Astrocyte (in vitro differentiated cells and primary cell): ENCODE results near the gene C2orf92. TPM values are rescaled to one million over a fixed set of nuclear protein-coding genes. Genes with fewer than 3 reads are reported as not detected.

Source experiments
- DNase-seq: peaks from one replicate; pipeline ENCODE4 v3.0.0-alpha.2; 2010; ENCODE audit warnings: low read depth
- FAIRE-seq: peaks from 2 replicates; lab custom pipeline; 2011; peaks lifted over from hg19 to GRCh38; lab: Jason Lieb, UNC
- H2AFZ ChIP-seq: 2 replicates; pipeline ENCODE4 v1.6.0; 2012; ENCODE audit warnings: low read depth, low read length, inconsistent platforms
- H3K27ac ChIP-seq: 2 replicates; pipeline ENCODE4 v1.5.1; 2011; ENCODE audit warnings: low read depth, low read length, inconsistent platforms
- H3K27me3 ChIP-seq: 2 replicates; pipeline ENCODE4 v1.6.0; 2011; ENCODE audit warnings: low read length, inconsistent platforms; ENCODE audit not compliant: insufficient read depth
- H3K36me3 ChIP-seq: 2 replicates; pipeline ENCODE4 v1.5.1; 2011; ENCODE audit warnings: low read length, inconsistent platforms; ENCODE audit not compliant: insufficient read depth
- H3K4me1 ChIP-seq: 2 replicates; pipeline ENCODE4 v1.5.1; 2011; ENCODE audit warnings: low read length, inconsistent platforms; ENCODE audit not compliant: insufficient read depth
- H3K4me2 ChIP-seq: 2 replicates; pipeline ENCODE4 v1.6.0; 2012; ENCODE audit warnings: low read length, inconsistent platforms
- H3K4me3 ChIP-seq: 2 replicates; pipeline ENCODE4 v1.5.1; 2011; ENCODE audit warnings: low read depth, mild to moderate bottlenecking, low read length, inconsistent platforms; ENCODE audit not compliant: insufficient read depth
- H3K79me2 ChIP-seq: 2 replicates; pipeline ENCODE4 v1.6.0; 2012; ENCODE audit warnings: mild to moderate bottlenecking, low read length, inconsistent platforms; ENCODE audit not compliant: insufficient read depth
- H3K9ac ChIP-seq: 2 replicates; pipeline ENCODE4 v1.6.0; 2012; ENCODE audit warnings: mild to moderate bottlenecking, low read length, inconsistent platforms
- H3K9me3 ChIP-seq: 2 replicates; pipeline ENCODE4 v1.5.1; 2012; ENCODE audit warnings: low read depth, mild to moderate bottlenecking, low read length, inconsistent platforms; ENCODE audit not compliant: insufficient read depth
- H4K20me1 ChIP-seq: 2 replicates; pipeline ENCODE4 v1.6.0; 2012; ENCODE audit warnings: low read length, inconsistent platforms; ENCODE audit not compliant: insufficient read depth
- H3K27ac Mint-ChIP-seq: one replicate; pipeline ENCODE4 v1.8.0; 2021; ENCODE audit warnings: mild to moderate bottlenecking, mixed read lengths; ENCODE audit not compliant: unreplicated experiment
- H3K27me3 Mint-ChIP-seq: one replicate; pipeline ENCODE4 v1.8.0; 2021; ENCODE audit warnings: low read depth, mixed read lengths; ENCODE audit not compliant: unreplicated experiment
- H3K36me3 Mint-ChIP-seq: one replicate; pipeline ENCODE4 v1.8.0; 2021; ENCODE audit warnings: low read depth, mixed read lengths; ENCODE audit not compliant: unreplicated experiment
- H3K4me1 Mint-ChIP-seq: one replicate; pipeline ENCODE4 v1.8.0; 2021; ENCODE audit warnings: low read depth, mixed read lengths; ENCODE audit not compliant: unreplicated experiment
- H3K4me3 Mint-ChIP-seq: one replicate; pipeline ENCODE4 v1.8.0; 2021; ENCODE audit warnings: mild to moderate bottlenecking, moderate library complexity, mixed read lengths; ENCODE audit not compliant: unreplicated experiment
- H3K9me3 Mint-ChIP-seq: one replicate; pipeline ENCODE4 v1.8.0; 2021; ENCODE audit warnings: mild to moderate bottlenecking, mixed read lengths; ENCODE audit not compliant: unreplicated experiment
- EZH2 ChIP-seq: IDR thresholded peaks from 2 replicates; pipeline ENCODE4 v1.6.1; 2012; ENCODE audit warnings: mild to moderate bottlenecking, low read length, inconsistent platforms; ENCODE audit not compliant: insufficient read depth
- total RNA-seq: library from RNA; stranded (reverse); gene quantifications from 2 replicates; pipeline ENCODE4 v1.2.1, GENCODE V29; 2021
- TF ChIP-seq, protein P1 (sequence below): IDR thresholded peaks from 2 replicates; pipeline ENCODE4 v1.5.1; 2011; ENCODE audit warnings: low read depth, mild to moderate bottlenecking, inconsistent platforms, low read length, moderate library complexity; ENCODE audit not compliant: insufficient read depth

C2orf92 gene
- total RNA-seq, 1 donor from 2014 or later: 15.3 TPM

DNA sequence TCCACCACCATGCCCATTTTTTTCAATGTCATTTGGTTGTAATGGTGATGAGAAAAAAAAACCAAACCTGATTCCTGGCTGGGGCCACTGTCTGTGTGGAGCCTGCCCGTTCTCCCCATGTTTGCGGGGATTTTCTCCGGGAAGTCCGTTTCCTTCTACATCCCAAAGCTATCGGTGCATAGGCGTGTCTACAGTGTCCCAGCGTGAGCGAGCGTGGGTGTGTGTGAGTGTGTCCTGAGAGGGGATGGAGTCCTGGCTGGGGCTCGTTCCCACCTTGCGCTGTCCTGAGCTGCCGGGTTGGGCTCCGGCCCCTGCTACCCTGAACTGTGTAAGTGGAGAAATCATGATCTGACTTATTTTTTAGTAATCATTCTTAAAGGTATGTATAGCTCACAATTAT is 36.6 kb downstream of the C2orf92 start:
- Mint-ChIP-seq H3K36me3 (no peaks in the 10 kb centered on the region), H3K27me3 (peaks cover 7% of the 10 kb centered on the region), H3K27ac (no peak overlapping the region), H3K4me3 (no peak overlapping the region), H3K4me1 (peaks cover 2% of the 10 kb centered on the region), H3K9me3 (no peaks in the 10 kb centered on the region)
- Histone ChIP-seq H3K4me2 (no peak overlapping the region), H3K27ac (no peak overlapping the region), H3K36me3 (no peaks in the 10 kb centered on the region), H4K20me1 (no peaks in the 10 kb centered on the region), H3K79me2 (no peaks in the 10 kb centered on the region), H3K27me3 (no peaks in the 10 kb centered on the region), H2AFZ (no peak overlapping the region), H3K9me3 (no peaks in the 10 kb centered on the region), H3K9ac (no peak overlapping the region), H3K4me1 (no peaks in the 10 kb centered on the region), H3K4me3 (no peak overlapping the region)
- DNase-seq (no peak), FAIRE-seq (no peak)
- TF ChIP-seq, protein P1, sequence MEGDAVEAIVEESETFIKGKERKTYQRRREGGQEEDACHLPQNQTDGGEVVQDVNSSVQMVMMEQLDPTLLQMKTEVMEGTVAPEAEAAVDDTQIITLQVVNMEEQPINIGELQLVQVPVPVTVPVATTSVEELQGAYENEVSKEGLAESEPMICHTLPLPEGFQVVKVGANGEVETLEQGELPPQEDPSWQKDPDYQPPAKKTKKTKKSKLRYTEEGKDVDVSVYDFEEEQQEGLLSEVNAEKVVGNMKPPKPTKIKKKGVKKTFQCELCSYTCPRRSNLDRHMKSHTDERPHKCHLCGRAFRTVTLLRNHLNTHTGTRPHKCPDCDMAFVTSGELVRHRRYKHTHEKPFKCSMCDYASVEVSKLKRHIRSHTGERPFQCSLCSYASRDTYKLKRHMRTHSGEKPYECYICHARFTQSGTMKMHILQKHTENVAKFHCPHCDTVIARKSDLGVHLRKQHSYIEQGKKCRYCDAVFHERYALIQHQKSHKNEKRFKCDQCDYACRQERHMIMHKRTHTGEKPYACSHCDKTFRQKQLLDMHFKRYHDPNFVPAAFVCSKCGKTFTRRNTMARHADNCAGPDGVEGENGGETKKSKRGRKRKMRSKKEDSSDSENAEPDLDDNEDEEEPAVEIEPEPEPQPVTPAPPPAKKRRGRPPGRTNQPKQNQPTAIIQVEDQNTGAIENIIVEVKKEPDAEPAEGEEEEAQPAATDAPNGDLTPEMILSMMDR: no peak
- no peak for TF ChIP-seq EZH2

DNA sequence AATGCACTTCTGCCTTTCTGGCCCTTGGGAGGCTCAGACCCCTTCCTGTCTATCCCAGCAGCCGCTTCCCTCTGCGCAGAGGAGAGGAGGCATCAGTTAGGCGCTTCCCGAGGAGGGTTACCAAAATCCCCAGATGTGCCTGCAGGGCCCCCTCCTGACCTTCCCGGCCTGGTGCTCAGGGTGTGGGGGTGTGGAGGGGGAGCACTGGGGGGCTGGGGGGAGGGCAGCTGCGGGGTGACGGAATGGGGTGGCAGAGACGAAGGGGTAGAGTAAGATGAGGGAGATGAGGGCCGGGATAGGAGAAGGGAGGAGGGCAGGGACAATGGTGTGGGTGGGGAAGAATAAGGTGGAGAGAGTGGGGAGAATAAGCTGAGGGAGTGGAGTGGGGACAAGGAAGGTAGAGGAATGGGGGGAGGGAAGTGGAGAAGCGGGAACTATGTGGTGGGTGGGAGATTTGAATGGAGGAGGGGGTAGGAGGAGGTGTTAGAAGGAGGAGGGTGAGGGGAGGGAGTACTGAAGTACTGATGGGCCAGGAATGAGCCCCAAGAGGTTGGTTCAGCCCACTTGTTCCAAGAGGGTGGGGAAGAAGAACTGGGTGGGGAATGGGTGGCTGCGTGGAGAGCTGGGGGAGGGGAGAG is 37.3 kb downstream of the C2orf92 start:
- Histone ChIP-seq H3K27ac (no peak overlapping the region), H3K4me2 (no peak overlapping the region), H3K9me3 (no peaks in the 10 kb centered on the region), H3K4me1 (no peaks in the 10 kb centered on the region), H3K27me3 (no peaks in the 10 kb centered on the region), H3K36me3 (no peaks in the 10 kb centered on the region), H3K79me2 (no peaks in the 10 kb centered on the region), H4K20me1 (no peaks in the 10 kb centered on the region), H3K9ac (no peak overlapping the region), H2AFZ (no peak overlapping the region), H3K4me3 (no peak overlapping the region)
- no peak overlapping the region for H3K4me3 Mint-ChIP-seq
- no peak overlapping the region for H3K27ac Mint-ChIP-seq
- TF ChIP-seq, protein P1: no peak
- TF ChIP-seq EZH2: no peak
- H3K36me3 Mint-ChIP-seq: no peaks in the 10 kb centered on the region
- FAIRE-seq: no peak
- no peaks in the 10 kb centered on the region for H3K9me3 Mint-ChIP-seq
- peaks cover 2% of the 10 kb centered on the region for H3K4me1 Mint-ChIP-seq
- DNase-seq: no peak
- peaks cover 7% of the 10 kb centered on the region for H3K27me3 Mint-ChIP-seq

DNA sequence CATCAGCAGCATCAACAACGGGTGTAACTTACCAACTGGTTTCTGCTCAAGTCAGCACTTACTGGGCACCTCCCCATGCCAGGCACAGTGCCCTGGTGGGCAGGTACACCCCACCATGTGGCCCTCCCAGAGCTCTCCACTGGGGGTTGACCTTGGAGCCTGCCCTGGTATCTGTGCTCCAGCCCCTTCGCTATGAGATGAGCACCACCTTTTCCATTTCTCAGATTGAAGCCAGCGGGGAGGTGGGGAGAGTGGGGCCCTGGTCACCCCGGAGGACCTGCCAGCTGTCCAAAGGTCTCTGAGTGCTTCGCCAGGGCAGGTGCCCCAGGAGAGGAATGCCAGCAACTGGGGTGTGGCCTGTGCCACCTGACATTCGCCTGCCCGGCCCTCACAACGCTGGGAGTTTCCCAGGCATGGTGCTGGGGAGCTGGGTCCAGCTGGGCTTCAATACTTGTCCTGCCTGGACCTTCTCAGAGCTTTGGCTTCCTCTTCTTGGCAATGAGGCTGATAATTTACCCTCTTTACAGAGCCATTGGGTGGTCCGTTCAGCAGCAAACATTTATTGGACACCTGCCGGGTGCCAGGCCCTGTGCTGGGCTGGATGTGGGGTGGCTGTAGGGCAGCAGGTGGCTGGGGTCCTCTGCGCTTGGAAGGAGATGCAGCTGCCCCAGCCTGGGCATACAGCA is 38.0 kb downstream of the C2orf92 start:
- Histone ChIP-seq H4K20me1 (no peaks in the 10 kb centered on the region), H3K9me3 (no peaks in the 10 kb centered on the region)
- H3K4me1 Mint-ChIP-seq: peaks cover 2% of the 10 kb centered on the region

More for the DNA sequence above, 38.0 kb downstream of the C2orf92 start:
- Histone ChIP-seq H3K9ac (no peak overlapping the region), H3K27ac (no peak overlapping the region), H3K79me2 (no peaks in the 10 kb centered on the region), H3K27me3 (no peaks in the 10 kb centered on the region), H2AFZ (no peak overlapping the region), H3K4me2 (no peak overlapping the region), H3K4me1 (no peaks in the 10 kb centered on the region), H3K4me3 (no peak overlapping the region), H3K36me3 (no peaks in the 10 kb centered on the region)
- Mint-ChIP-seq H3K27ac (no peak overlapping the region), H3K9me3 (no peaks in the 10 kb centered on the region), H3K4me3 (no peak overlapping the region), H3K27me3 (peaks cover 10% of the 10 kb centered on the region), H3K36me3 (no peaks in the 10 kb centered on the region)
- no peak for FAIRE-seq
- no peak for TF ChIP-seq EZH2
- TF ChIP-seq, protein P1: no peak
- no peak for DNase-seq
